Tibial nerve (tissue), 4 donors: ENCODE results near the gene RUNDC3A.

Source experiments
- EP300 ChIP-seq, 2 donors: sonication (generic); formaldehyde crosslinking; IDR thresholded peaks; one replicate each; pipeline ENCODE4 v1.6.1; 2017; ENCODE audit warnings: antibody characterized with exemption in 2 of 2, mild to moderate bottlenecking in 1 of 2
- POLR2A ChIP-seq, 2 donors: fragments of 450-650 bp; IDR thresholded peaks; one replicate each; pipeline ENCODE4 v1.6.1; 2017; ENCODE audit warnings: antibody characterized with exemption in 2 of 2, mild to moderate bottlenecking in 2 of 2, moderate library complexity in 2 of 2
- TF ChIP-seq, protein P1 (sequence below), 5 experiments: fragments of 200-600 bp in 3 of 5; fragments of 450-650 bp in 2 of 5; sonication (generic) in 3 of 5; IDR thresholded peaks; one replicate each; pipeline ENCODE4 v1.5.1; 2016 to 2019; ENCODE audit warnings: antibody characterized with exemption in 5 of 5, mild to moderate bottlenecking in 3 of 5, moderate library complexity in 2 of 5

DNA sequence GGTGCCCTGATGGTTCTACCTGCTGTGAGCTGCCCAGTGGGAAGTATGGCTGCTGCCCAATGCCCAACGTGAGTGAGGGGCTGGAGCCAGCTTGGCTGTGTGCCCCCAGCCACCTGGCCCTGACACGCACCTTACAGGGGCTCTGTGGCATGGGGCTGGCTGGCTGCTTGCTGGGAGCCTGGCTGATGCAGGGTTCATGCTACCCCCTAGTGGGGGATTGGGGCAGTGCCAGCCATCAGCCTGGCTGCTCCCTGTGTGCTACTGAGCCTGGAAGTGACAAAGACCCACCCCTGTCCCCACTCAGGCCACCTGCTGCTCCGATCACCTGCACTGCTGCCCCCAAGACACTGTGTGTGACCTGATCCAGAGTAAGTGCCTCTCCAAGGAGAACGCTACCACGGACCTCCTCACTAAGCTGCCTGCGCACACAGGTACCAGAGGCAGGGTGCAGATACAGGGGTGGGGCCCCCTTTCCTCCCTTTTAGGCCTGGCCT lies 42.4 kb downstream of the RUNDC3A start:
- TF ChIP-seq, protein P1, sequence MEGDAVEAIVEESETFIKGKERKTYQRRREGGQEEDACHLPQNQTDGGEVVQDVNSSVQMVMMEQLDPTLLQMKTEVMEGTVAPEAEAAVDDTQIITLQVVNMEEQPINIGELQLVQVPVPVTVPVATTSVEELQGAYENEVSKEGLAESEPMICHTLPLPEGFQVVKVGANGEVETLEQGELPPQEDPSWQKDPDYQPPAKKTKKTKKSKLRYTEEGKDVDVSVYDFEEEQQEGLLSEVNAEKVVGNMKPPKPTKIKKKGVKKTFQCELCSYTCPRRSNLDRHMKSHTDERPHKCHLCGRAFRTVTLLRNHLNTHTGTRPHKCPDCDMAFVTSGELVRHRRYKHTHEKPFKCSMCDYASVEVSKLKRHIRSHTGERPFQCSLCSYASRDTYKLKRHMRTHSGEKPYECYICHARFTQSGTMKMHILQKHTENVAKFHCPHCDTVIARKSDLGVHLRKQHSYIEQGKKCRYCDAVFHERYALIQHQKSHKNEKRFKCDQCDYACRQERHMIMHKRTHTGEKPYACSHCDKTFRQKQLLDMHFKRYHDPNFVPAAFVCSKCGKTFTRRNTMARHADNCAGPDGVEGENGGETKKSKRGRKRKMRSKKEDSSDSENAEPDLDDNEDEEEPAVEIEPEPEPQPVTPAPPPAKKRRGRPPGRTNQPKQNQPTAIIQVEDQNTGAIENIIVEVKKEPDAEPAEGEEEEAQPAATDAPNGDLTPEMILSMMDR (IDR thresholded peaks at IDR 0.05): peak; percentile 66 to 76 (median 67)
- TF ChIP-seq POLR2A (IDR thresholded peaks at IDR 0.05): no peak
- no peak for TF ChIP-seq EP300 (IDR thresholded peaks at IDR 0.05)
